IMR-90 (cell line): ENCODE results near the gene PSMA4.

ENCODE experiments used
- CTCF ChIP-seq: conservative IDR thresholded peaks from 2 replicates; pipeline ENCODE4 v1.5.1; 2012; ENCODE audit warnings: mild to moderate bottlenecking, low read depth, low read length, improper control_type of control experiment
- POLR2A ChIP-seq: IDR thresholded peaks from 2 replicates; pipeline ENCODE4 v1.6.1; 2012; ENCODE audit warnings: mild to moderate bottlenecking, low read depth, low read length
- SMC3 ChIP-seq: fragments of 150-350 bp; IDR thresholded peaks from 2 replicates; pipeline ENCODE4 v1.6.1; 2016; ENCODE audit warnings: low read depth, mild to moderate bottlenecking, antibody characterized with exemption, low read length, moderate library complexity

- TF ChIP-seq CTCF (no peak), SMC3 (no peak), POLR2A (no peak)
Observed at GRCh38 chr15:78527325-78527724, 12.9 kb upstream of the PSMA4 start.
